Cardiac septum (tissue), 1 donor: ENCODE measurements around the gene RREB1. TPM values are rescaled to one million over a fixed set of nuclear protein-coding genes. Genes with fewer than 3 reads are reported as not detected.
A peak's percentile ranks its signal among the peaks of the same experiment; 100 is the strongest.

Source experiments
- DNase-seq: peaks from one replicate; pipeline ENCODE4 v3.0.0-alpha.2; 2020; ENCODE audit warnings: low spot score
- intact Hi-C: fragments of 100-400 bp; cut with DNase I; formaldehyde crosslinking; loops from one replicate; pipeline ENCODE4 v1.14.0; 2022
- total RNA-seq: library from RNA; stranded (reverse); fragmentation: NEBNext Ultra II Directional; extraction: Animal tissue kit (Norgen Biotek cat#: 25700); gene quantifications from one replicate; pipeline ENCODE4 v1.2.1, GENCODE V29; 2021
- donor health status: DM: no; HTN: no; CAD: no.

RREB1 gene
- total RNA-seq, 1 donor from 2014 or later, result 27.8 TPM

- intact Hi-C loops, result no loop called here
- peak; percentile 82 for DNase-seq
These were observed 94.2 kb downstream of the RREB1 start for GRCh38 chr6:7201732-7202541.

GRCh38 chr6:7202950-7203349 lies 95.2 kb downstream of the RREB1 start:
- no peak for DNase-seq
- intact Hi-C loops, result no loop called here

- no peak for DNase-seq
- intact Hi-C loops, result no loop called here
These were observed 96.2 kb downstream of the RREB1 start for GRCh38 chr6:7203939-7204338.

GRCh38 chr6:7204726-7205125 lies 97.0 kb downstream of the RREB1 start:
- intact Hi-C loops, result no loop called here
- no peak for DNase-seq

GRCh38 chr6:7207720-7208119 lies 100.0 kb downstream of the RREB1 start:
- no peak for DNase-seq
- intact Hi-C loops, result no loop called here

GRCh38 chr6:7213416-7213815 lies 105.7 kb downstream of the RREB1 start:
- intact Hi-C loops, result no loop called here
- DNase-seq, result no peak

GRCh38 chr6:7214468-7214867 lies 106.7 kb downstream of the RREB1 start:
- intact Hi-C loops, result no loop called here
- no peak for DNase-seq

GRCh38 chr6:7215131-7215530 lies 107.4 kb downstream of the RREB1 start:
- DNase-seq, result no peak
- intact Hi-C loops, result loop anchor here (5.0 kb wide), 1 partner anchor 108 kb away; the partner anchor contains the start of gene RREB1

- intact Hi-C loops, result loop anchor here (5.0 kb wide), 1 partner anchor 109 kb away; the partner anchor contains the start of gene RREB1
- DNase-seq, result no peak
These were observed 108.1 kb downstream of the RREB1 start for GRCh38 chr6:7215798-7216231.

- no peak for DNase-seq
- intact Hi-C loops, result loop anchor here (5.0 kb wide), 1 partner anchor 110 kb away; the partner anchor contains the start of gene RREB1
These were observed 109.3 kb downstream of the RREB1 start for GRCh38 chr6:7216941-7217621.

- no peak for DNase-seq
- intact Hi-C loops, result loop anchor here (5.0 kb wide), 1 partner anchor 111 kb away; the partner anchor contains the start of gene RREB1
These were observed 110.7 kb downstream of the RREB1 start for GRCh38 chr6:7218406-7218988.

GRCh38 chr6:7219310-7219709 lies 111.5 kb downstream of the RREB1 start:
- DNase-seq, result no peak
- intact Hi-C loops, result loop anchor here (5.0 kb wide), 1 partner anchor 112 kb away; the partner anchor contains the start of gene RREB1

GRCh38 chr6:7222197-7222596 lies 114.4 kb downstream of the RREB1 start:
- no peak for DNase-seq
- intact Hi-C loops, result no loop called here

- intact Hi-C loops, result no loop called here
- no peak for DNase-seq
These were observed 117.0 kb downstream of the RREB1 start for GRCh38 chr6:7224731-7225130.

GRCh38 chr6:7228662-7229375 lies 121.1 kb downstream of the RREB1 start:
- intact Hi-C loops, result no loop called here

GRCh38 chr6:7229376-7230326 lies 121.9 kb downstream of the RREB1 start:
- intact Hi-C loops, result loop anchor here (10.0 kb wide), 1 partner anchor 305 kb away; no protein-coding TSS in a partner anchor
- no peak for DNase-seq

More at GRCh38 chr6:7228662-7229375, 121.1 kb downstream of the RREB1 start:
- DNase-seq, result no peak

- intact Hi-C loops, result loop anchor here (10.0 kb wide), 1 partner anchor 306 kb away; no protein-coding TSS in a partner anchor
- DNase-seq, result no peak
These were observed 122.5 kb downstream of the RREB1 start for GRCh38 chr6:7230327-7230691.

- no peak for DNase-seq
- intact Hi-C loops, result loop anchor here (10.0 kb wide), 1 partner anchor 306 kb away; no protein-coding TSS in a partner anchor
These were observed 123.4 kb downstream of the RREB1 start for GRCh38 chr6:7230956-7231713.
